OCI-LY7 (cell line): ENCODE data around the gene MISP. TPM values are rescaled to one million over a fixed set of nuclear protein-coding genes. Genes with fewer than 3 reads are reported as not detected.
A peak's percentile ranks its signal among the peaks of the same experiment; 100 is the strongest.

Source experiments
- BruUV-seq: library from RNA; stranded (reverse); fragments of 400-500 nt; replicated peaks from 2 replicates; lab custom pipeline; 2021; lab: Mats Ljungman, UMichigan
- CTCF ChIA-PET: fragments of 300-600 bp; sonication (Branson Sonifier 250); formaldehyde crosslinking; loops from one replicate; lab custom pipeline; 2022; ENCODE audit warnings: antibody characterized with exemption; ENCODE audit not compliant: unreplicated experiment; lab: Charles Lee
- POLR2A ChIA-PET: fragments of 300-600 bp; sonication (Branson Sonifier 250); formaldehyde crosslinking; loops from one replicate; lab custom pipeline; 2022; ENCODE audit warnings: antibody characterized with exemption; lab: Charles Lee
- DNase-seq: peaks from one replicate; pipeline ENCODE4 v3.0.0-alpha.2; 2015; ENCODE audit warnings: low spot score
- H2AFZ ChIP-seq: fragments of 200-600 bp; sonication (generic), shearing (Covaris generic); 2 replicates; pipeline ENCODE4 v1.6.1; 2014; ENCODE audit warnings: mild to moderate bottlenecking, antibody characterized with exemption, low read length, moderate library complexity
- H3K27ac ChIP-seq: fragments of 200-600 bp; sonication (generic); 2 replicates; pipeline ENCODE4 v1.5.1; 2014; ENCODE audit warnings: mixed run types, low read depth, mild to moderate bottlenecking, moderate library complexity, low read length, inconsistent platforms; ENCODE audit not compliant: poor library complexity, severe bottlenecking
- H3K36me3 ChIP-seq: fragments of 200-600 bp; sonication (generic); 2 replicates; pipeline ENCODE4 v1.6.1; 2014; ENCODE audit warnings: mild to moderate bottlenecking, antibody characterized with exemption, low read length, moderate library complexity, mixed read lengths; ENCODE audit not compliant: insufficient read depth
- H3K4me1 ChIP-seq: fragments of 200-600 bp; sonication (generic); 2 replicates; pipeline ENCODE4 v1.5.1; 2014; ENCODE audit warnings: mild to moderate bottlenecking, low read length; ENCODE audit not compliant: insufficient read depth, poor library complexity, severe bottlenecking
- H3K4me2 ChIP-seq: fragments of 200-600 bp; sonication (generic); 2 replicates; pipeline ENCODE4 v1.6.1; 2014; ENCODE audit warnings: mild to moderate bottlenecking, low read length
- H3K4me3 ChIP-seq: fragments of 200-600 bp; sonication (generic); 2 replicates; pipeline ENCODE4 v1.5.1; 2014; ENCODE audit warnings: mild to moderate bottlenecking, low read depth, low read length; ENCODE audit not compliant: poor library complexity, severe bottlenecking
- H3K79me2 ChIP-seq: fragments of 200-600 bp; sonication (generic); 2 replicates; pipeline ENCODE4 v1.6.1; 2016; ENCODE audit warnings: low read depth, mild to moderate bottlenecking, low read length, moderate library complexity, mixed read lengths; ENCODE audit not compliant: insufficient read depth
- H3K9me2 ChIP-seq: fragments of 200-600 bp; sonication (generic); 2 replicates; pipeline ENCODE4 v1.6.1; 2016; ENCODE audit warnings: mild to moderate bottlenecking, low read length, mixed read lengths; ENCODE audit not compliant: insufficient read depth
- H3K9me3 ChIP-seq: fragments of 200-600 bp; sonication (generic); 2 replicates; pipeline ENCODE4 v1.6.1; 2014; ENCODE audit warnings: mild to moderate bottlenecking, mixed run types, low read length, mixed read lengths
- H4K20me1 ChIP-seq: fragments of 200-600 bp; sonication (generic); 2 replicates; pipeline ENCODE4 v1.6.1; 2014; ENCODE audit warnings: mild to moderate bottlenecking, antibody characterized with exemption, low read length, moderate library complexity, mixed read lengths; ENCODE audit not compliant: insufficient read depth
- EZH2phosphoT487 ChIP-seq: fragments of 200-600 bp; sonication (generic); IDR thresholded peaks from 2 replicates; pipeline ENCODE4 v1.6.1; 2018; ENCODE audit warnings: low read depth, borderline replicate concordance, mild to moderate bottlenecking, mixed run types, antibody characterized with exemption, low read length, moderate library complexity, mixed read lengths
- intact Hi-C: fragments of 100-400 bp; cut with micrococcal nuclease; formaldehyde crosslinking; loops from one replicate; pipeline ENCODE4 v1.10.0; 2022; ENCODE audit not compliant: unreplicated experiment
- total RNA-seq, 2 experiments: library from RNA; depleted of rRNA in 1 of 2; stranded (reverse); fragments of >200 nt in 1 of 2; shearing (Covaris generic) in 1 of 2; gene quantifications; 2 replicates each; pipeline ENCODE4 v1.2.3, GENCODE V29; 2014 to 2022
- TF ChIP-seq, protein P1 (sequence below): fragments of 200-600 bp; sonication (generic); conservative IDR thresholded peaks from 2 replicates; pipeline ENCODE4 v1.5.1; 2014; ENCODE audit warnings: mild to moderate bottlenecking, antibody characterized with exemption, low read length, moderate library complexity, mixed read lengths

MISP gene
- total RNA-seq, 2 experiments from 2014 or later, result 0.23 TPM; not detected in 1

DNA sequence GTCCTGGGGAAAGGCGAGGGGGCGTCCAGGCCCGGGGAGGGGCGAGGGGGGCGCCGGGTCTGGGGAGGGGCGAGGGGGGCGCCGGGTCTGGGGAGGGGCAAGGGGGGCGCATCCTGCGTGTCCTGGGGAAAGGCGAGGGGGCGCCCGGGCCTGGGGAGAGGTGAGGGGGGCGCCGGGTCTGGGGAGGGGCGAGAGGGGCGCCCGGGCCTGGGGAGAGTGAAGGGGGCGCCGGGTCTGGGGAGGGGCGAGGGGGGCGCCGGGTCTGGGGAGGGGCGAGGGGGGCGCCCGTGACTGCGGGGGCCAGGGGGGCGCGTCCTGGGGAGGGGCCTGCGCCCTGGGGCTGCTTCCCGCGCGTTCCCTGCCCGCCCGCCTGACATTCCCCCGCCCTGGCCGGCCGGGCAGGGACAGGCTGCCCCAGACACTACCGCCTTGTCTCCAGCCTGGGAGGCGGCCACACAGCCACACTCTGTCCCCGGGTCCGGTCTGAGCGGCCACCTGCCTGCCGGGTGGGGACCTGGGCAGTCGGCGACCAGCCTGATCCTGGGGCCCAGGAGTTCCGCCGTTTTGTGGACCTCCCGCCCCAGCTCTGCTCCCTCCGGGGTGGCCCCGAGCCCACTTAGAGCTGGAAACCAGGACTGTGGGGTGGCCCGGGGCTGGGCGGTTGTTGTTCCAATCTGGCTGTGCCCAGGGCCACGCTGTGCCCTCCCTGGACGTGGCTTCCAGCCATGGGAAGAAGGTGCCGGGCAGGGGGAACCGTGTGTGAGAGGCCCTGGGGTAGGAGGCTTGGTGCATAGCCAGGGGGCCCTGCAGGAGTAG, 30.4 kb upstream of the MISP start:
- no peak overlapping the region for H3K27ac ChIP-seq
- DNase-seq, result no peak
- H4K20me1 ChIP-seq, result no peaks in the 10 kb centered on the region
- H3K36me3 ChIP-seq, result no peaks in the 10 kb centered on the region
- H3K9me3 ChIP-seq, result no peaks in the 10 kb centered on the region; the same call in 1 of the 2 replicates
- no peak overlapping the region for H3K4me3 ChIP-seq
- ChIA-PET CTCF (no interaction called here), POLR2A (no interaction called here)
- H3K9me2 ChIP-seq, result no peaks in the 10 kb centered on the region
- no peaks in the 10 kb centered on the region for H3K79me2 ChIP-seq
- H2AFZ ChIP-seq, result no peak overlapping the region
- no peak overlapping the region for H3K4me2 ChIP-seq
- no peak for TF ChIP-seq EZH2phosphoT487
- TF ChIP-seq, protein P1, sequence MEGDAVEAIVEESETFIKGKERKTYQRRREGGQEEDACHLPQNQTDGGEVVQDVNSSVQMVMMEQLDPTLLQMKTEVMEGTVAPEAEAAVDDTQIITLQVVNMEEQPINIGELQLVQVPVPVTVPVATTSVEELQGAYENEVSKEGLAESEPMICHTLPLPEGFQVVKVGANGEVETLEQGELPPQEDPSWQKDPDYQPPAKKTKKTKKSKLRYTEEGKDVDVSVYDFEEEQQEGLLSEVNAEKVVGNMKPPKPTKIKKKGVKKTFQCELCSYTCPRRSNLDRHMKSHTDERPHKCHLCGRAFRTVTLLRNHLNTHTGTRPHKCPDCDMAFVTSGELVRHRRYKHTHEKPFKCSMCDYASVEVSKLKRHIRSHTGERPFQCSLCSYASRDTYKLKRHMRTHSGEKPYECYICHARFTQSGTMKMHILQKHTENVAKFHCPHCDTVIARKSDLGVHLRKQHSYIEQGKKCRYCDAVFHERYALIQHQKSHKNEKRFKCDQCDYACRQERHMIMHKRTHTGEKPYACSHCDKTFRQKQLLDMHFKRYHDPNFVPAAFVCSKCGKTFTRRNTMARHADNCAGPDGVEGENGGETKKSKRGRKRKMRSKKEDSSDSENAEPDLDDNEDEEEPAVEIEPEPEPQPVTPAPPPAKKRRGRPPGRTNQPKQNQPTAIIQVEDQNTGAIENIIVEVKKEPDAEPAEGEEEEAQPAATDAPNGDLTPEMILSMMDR, result no peak
- no TSS peak for BruUV-seq
- intact Hi-C loops, result no loop called here
- H3K4me1 ChIP-seq, result peaks cover 26% of the 10 kb centered on the region

DNA sequence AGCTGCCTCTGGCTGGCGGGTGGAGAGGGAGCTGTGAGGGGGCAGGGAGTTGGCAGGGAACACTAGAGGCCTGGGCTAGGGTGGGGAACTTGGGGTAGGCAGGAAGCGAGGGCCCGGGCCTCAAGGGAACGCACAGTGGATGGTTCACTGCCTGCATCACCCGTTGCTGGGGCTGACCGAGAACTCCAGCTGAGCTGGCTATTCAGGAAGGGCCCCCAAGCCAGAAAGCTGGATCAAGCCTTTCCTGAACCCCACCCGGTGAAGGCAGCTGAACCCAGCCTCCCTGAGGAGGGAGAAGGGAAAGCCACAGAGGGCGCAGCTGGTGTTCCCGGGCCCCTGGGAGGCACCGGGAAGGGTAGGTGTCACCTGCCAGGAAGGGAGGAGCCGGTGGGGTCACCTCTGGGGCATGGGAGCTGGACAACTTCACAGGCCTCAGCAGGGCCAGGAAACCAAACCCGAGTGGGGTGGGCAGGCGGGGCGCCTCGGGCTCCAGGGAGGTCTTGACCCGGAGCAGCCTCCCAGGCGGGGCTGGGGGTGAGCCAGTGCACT, 28.3 kb upstream of the MISP start:
- Histone ChIP-seq H3K4me2 (peak overlapping the region; percentile 52), H2AFZ (no peak overlapping the region), H3K4me3 (peak overlapping the region; percentile 3), H3K9me3 (no peaks in the 10 kb centered on the region), H3K36me3 (no peaks in the 10 kb centered on the region), H3K27ac (peak overlapping the region; percentile 38), H4K20me1 (no peaks in the 10 kb centered on the region), H3K4me1 (peaks cover 26% of the 10 kb centered on the region), H3K79me2 (no peaks in the 10 kb centered on the region), H3K9me2 (no peaks in the 10 kb centered on the region)
- DNase-seq, result peak; percentile 71
- no peak for TF ChIP-seq EZH2phosphoT487
- TF ChIP-seq, protein P1, result no peak
- intact Hi-C loops, result no loop called here
- ChIA-PET POLR2A (no interaction called here), CTCF (no interaction called here)
- no TSS peak for BruUV-seq

DNA sequence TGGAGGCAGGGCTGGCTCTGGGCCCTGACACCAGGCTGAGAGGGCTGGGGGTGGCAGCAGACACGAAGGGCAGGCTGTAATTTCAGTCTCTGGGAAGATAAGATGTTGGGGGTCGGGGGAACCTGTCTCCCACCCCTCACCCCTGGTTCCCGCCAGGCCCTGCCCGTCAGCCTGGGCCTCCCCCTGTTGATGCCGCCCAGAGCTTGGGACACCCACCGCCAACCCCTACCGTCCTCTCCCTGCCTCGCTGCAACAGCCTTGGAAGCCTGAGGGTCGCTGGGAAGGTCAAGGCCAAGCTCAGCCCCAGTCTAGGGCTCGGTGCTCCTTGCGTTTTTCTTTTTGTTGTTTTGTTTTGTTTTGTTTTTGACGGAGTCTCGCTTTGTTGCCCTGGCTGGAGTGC, 27.7 kb upstream of the MISP start:
- no peak for TF ChIP-seq EZH2phosphoT487
- TF ChIP-seq, protein P1, result no peak
- Histone ChIP-seq H3K4me2 (peak overlapping the region; percentile 52), H2AFZ (no peak overlapping the region), H3K4me1 (peaks cover 26% of the 10 kb centered on the region), H4K20me1 (no peaks in the 10 kb centered on the region), H3K36me3 (no peaks in the 10 kb centered on the region), H3K4me3 (peak overlapping the region; percentile 3), H3K9me2 (no peaks in the 10 kb centered on the region), H3K27ac (no peak overlapping the region), H3K9me3 (no peaks in the 10 kb centered on the region), H3K79me2 (no peaks in the 10 kb centered on the region)
- POLR2A ChIA-PET, result interaction anchor here (0.6 kb wide), 1 partner anchor 22 kb away, joined by 3 read pairs; no protein-coding TSS in a partner anchor
- BruUV-seq, result no TSS peak
- no peak for DNase-seq
- CTCF ChIA-PET, result no interaction called here
- intact Hi-C loops, result no loop called here
